Glutamatergic neuron (in vitro differentiated cells): ENCODE measurements around the gene DOCK10. TPM values are rescaled to one million over a fixed set of nuclear protein-coding genes. Genes with fewer than 3 reads are reported as not detected.

ENCODE experiments used
- DNase-seq: peaks from one replicate; pipeline ENCODE4 v3.0.0; 2022
- H3K27ac Mint-ChIP-seq: one replicate; pipeline ENCODE4 v1.8.0; 2020; ENCODE audit warnings: mild to moderate bottlenecking, mixed read lengths, inconsistent platforms; ENCODE audit not compliant: unreplicated experiment
- H3K27me3 Mint-ChIP-seq: one replicate; pipeline ENCODE4 v1.8.0; 2020; ENCODE audit warnings: mild to moderate bottlenecking, moderate library complexity, mixed read lengths, inconsistent platforms; ENCODE audit not compliant: unreplicated experiment
- H3K36me3 Mint-ChIP-seq: one replicate; pipeline ENCODE4 v1.8.0; 2020; ENCODE audit warnings: mild to moderate bottlenecking, mixed read lengths, inconsistent platforms; ENCODE audit not compliant: unreplicated experiment
- H3K4me1 Mint-ChIP-seq: one replicate; pipeline ENCODE4 v1.8.0; 2020; ENCODE audit warnings: mild to moderate bottlenecking, low read depth, mixed read lengths, inconsistent platforms; ENCODE audit not compliant: unreplicated experiment
- H3K4me3 Mint-ChIP-seq: one replicate; pipeline ENCODE4 v1.8.0; 2020; ENCODE audit warnings: mild to moderate bottlenecking, mixed read lengths, inconsistent platforms; ENCODE audit not compliant: unreplicated experiment
- H3K9me3 Mint-ChIP-seq: one replicate; pipeline ENCODE4 v1.8.0; 2020; ENCODE audit warnings: mild to moderate bottlenecking, moderate library complexity, mixed read lengths, inconsistent platforms; ENCODE audit not compliant: unreplicated experiment
- CTCF ChIP-seq: fragments of 200-600 bp; sonication (generic); IDR thresholded peaks from one replicate; pipeline ENCODE4 v1.5.0; 2021; ENCODE audit not compliant: partially characterized antibody, unreplicated experiment
- total RNA-seq: library from RNA; stranded (reverse); fragmentation: NEBNext Ultra II Directional; extraction: Animal tissue kit (Norgen Biotek cat#: 25700); gene quantifications from one replicate; pipeline ENCODE4 v1.2.1, GENCODE V29; 2021; ENCODE audit not compliant: unreplicated experiment

The DOCK10 gene
- total RNA-seq, 1 donor from 2014 or later: 1.1 TPM

- Mint-ChIP-seq H3K36me3 (no peaks in the 10 kb centered on the region), H3K4me3 (no peak overlapping the region)
These were observed 101.7 kb downstream of the DOCK10 start for GRCh38 chr2:224940618-224941017.

DNA sequence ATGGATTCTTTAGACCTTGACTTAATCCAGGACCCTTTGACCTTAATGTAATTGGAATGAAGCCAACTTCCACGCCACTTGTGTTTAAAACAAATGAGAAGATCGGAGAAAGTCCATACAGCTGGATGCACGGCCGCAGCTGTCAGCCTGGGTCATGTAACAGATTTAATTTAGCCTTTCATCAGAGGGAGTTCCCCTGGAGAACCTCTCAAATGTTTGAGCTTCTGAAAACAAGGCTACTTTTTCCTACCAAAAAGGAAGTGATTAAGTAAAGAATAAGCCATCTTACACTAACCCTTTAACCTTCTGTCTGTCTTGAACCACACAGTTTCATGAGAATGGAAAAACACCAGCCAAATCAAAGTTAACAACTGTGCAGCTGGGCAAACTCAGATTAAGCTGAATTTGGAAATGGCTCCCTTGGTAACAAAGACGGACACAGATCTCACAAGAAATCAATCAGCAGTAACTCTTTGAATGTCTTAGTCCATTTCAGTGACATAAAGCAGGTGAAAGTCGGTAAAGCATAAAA, 103.6 kb downstream of the DOCK10 start:
- peak; percentile 27 for DNase-seq
- no peak for TF ChIP-seq CTCF
- H3K4me3 Mint-ChIP-seq: no peak overlapping the region
- H3K27ac Mint-ChIP-seq: peak overlapping the region; percentile 65
- H3K4me1 Mint-ChIP-seq: peaks cover 14% of the 10 kb centered on the region
- no peaks in the 10 kb centered on the region for H3K36me3 Mint-ChIP-seq
- no peaks in the 10 kb centered on the region for H3K9me3 Mint-ChIP-seq
- peaks cover 2% of the 10 kb centered on the region for H3K27me3 Mint-ChIP-seq

More at GRCh38 chr2:224940618-224941017, 101.7 kb downstream of the DOCK10 start:
- H3K27me3 Mint-ChIP-seq: peaks cover 2% of the 10 kb centered on the region
- no peak for TF ChIP-seq CTCF
- H3K27ac Mint-ChIP-seq: no peak overlapping the region
- peaks cover 24% of the 10 kb centered on the region for H3K4me1 Mint-ChIP-seq
- no peaks in the 10 kb centered on the region for H3K9me3 Mint-ChIP-seq
- no peak for DNase-seq

GRCh38 chr2:224937887-224938286, 104.4 kb downstream of the DOCK10 start:
- Mint-ChIP-seq H3K4me3 (peak overlapping the region; percentile 58), H3K4me1 (peaks cover 14% of the 10 kb centered on the region), H3K27me3 (peaks cover 2% of the 10 kb centered on the region), H3K27ac (peak overlapping the region; percentile 66), H3K36me3 (no peaks in the 10 kb centered on the region), H3K9me3 (no peaks in the 10 kb centered on the region)
- TF ChIP-seq CTCF: no peak
- no peak for DNase-seq

GRCh38 chr2:224934526-224935188, 107.6 kb downstream of the DOCK10 start:
- Mint-ChIP-seq H3K4me3 (no peak overlapping the region), H3K9me3 (no peaks in the 10 kb centered on the region), H3K27ac (no peak overlapping the region), H3K36me3 (no peaks in the 10 kb centered on the region), H3K27me3 (peaks cover 2% of the 10 kb centered on the region), H3K4me1 (peaks cover 14% of the 10 kb centered on the region)
- no peak for TF ChIP-seq CTCF
- DNase-seq: no peak

- no peak overlapping the region for H3K4me3 Mint-ChIP-seq
These were observed 108.8 kb downstream of the DOCK10 start for GRCh38 chr2:224933431-224933830.

More at GRCh38 chr2:224933431-224933830, 108.8 kb downstream of the DOCK10 start:
- H3K27ac Mint-ChIP-seq: no peak overlapping the region
- peaks cover 6% of the 10 kb centered on the region for H3K4me1 Mint-ChIP-seq
- DNase-seq: no peak
- peaks cover 2% of the 10 kb centered on the region for H3K27me3 Mint-ChIP-seq
- no peaks in the 10 kb centered on the region for H3K36me3 Mint-ChIP-seq
- no peaks in the 10 kb centered on the region for H3K9me3 Mint-ChIP-seq
- TF ChIP-seq CTCF: no peak
